Measurements from ENCODE around the gene MYL7.
A peak's percentile ranks its signal among the peaks of the same experiment; 100 is the strongest.

Gene MYL7

GRCh38 chr7:44108768-44109750 lies 32.1 kb downstream of the MYL7 start:
- Histone ChIP-seq H3K36me3 (replicated peaks; ENCODE audit: insufficient read depth, low read length) (no peaks in the 10 kb centered on the region), H2AFZ (ENCODE audit: low read length) (no peak overlapping the region), H3K79me2 (ENCODE audit: low read length) (no peaks in the 10 kb centered on the region), H4K20me1 (ENCODE audit: insufficient read depth, low read length) (no peaks in the 10 kb centered on the region), H3K9me2 (replicated peaks; ENCODE audit: insufficient read depth, low read length) (no peaks in the 10 kb centered on the region), H3K9ac (ENCODE audit: low read length) (no peak overlapping the region), H3K27ac (ENCODE audit: low read length) (no peak overlapping the region), H3K9me3 (replicated peaks; ENCODE audit: insufficient read depth, low read length) (no peaks in the 10 kb centered on the region), H3K4me3 (ENCODE audit: low read length) (no peak overlapping the region), H3K4me2 (ENCODE audit: low read depth, low read length) (no peak overlapping the region), H3F3A (ENCODE audit: insufficient read depth, low read length) (no peaks in the 10 kb centered on the region), H3K4me1 (ENCODE audit: low read length) (no peaks in the 10 kb centered on the region), H3K27me3 (replicated peaks; ENCODE audit: insufficient read depth, low read length) (peaks cover 14% of the 10 kb centered on the region)
- no peak for DNase-seq
- TF ChIP-seq EZH2phosphoT487 (IDR thresholded peaks at IDR 0.05; ENCODE audit: low read length) (no peak), CTCF (IDR thresholded peaks at IDR 0.05; ENCODE audit: low read length) (peak; percentile 6; the same call in 1 of the 2 replicates)

DNA sequence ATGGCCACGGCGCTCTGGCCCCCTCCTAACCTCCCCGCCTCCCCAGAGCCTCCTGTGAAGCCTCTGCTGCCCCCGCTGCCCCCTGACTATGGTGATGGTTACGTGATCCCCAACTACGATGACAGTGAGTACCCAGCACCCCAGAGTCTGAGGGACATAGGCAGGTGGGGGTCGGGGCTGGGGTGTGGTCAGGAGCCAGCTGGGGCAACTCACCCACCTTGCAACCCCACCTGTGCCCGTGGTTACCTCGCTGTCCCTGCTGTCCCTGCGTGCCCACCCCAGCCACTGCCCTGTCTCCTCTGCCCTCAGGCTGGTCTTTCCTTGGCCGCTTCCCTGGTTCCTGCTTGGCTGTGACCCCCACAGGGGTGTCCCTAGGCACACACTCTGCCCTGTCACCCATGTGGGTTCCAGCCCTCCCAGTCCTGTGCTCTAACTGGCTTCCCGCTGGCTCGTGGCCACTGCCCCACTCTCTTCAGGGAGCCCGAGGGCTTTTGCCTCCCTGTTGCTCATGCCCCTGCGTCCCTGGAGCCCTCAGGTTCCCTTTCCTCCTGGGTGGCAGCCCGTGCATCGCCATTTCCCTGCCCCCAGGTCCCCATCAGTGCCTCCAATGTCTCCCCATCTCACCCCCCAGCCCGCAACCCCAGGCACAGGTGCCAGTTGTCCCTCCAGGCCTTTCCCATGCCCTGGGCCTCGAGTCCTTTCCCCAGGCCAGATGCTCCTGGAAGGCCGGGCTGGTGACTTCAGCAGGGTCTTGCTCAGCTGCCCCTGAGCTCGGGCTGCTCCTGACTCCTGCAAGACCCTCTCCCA lies 33.0 kb downstream of the MYL7 start:
- no peak for DNase-seq
- no peaks in the 10 kb centered on the region for H3F3A ChIP-seq (ENCODE audit: insufficient read depth, low read length)
- no peak overlapping the region for H3K4me2 ChIP-seq (ENCODE audit: low read depth, low read length)
- H3K27ac ChIP-seq (ENCODE audit: low read length), result no peak overlapping the region
- H3K4me1 ChIP-seq (ENCODE audit: low read length), result no peaks in the 10 kb centered on the region
- H3K9me3 ChIP-seq (replicated peaks; ENCODE audit: insufficient read depth, low read length), result no peaks in the 10 kb centered on the region
- no peaks in the 10 kb centered on the region for H3K79me2 ChIP-seq (ENCODE audit: low read length)
- H3K27me3 ChIP-seq (replicated peaks; ENCODE audit: insufficient read depth, low read length), result peaks cover 14% of the 10 kb centered on the region
- H3K9ac ChIP-seq (ENCODE audit: low read length), result no peak overlapping the region
- no peaks in the 10 kb centered on the region for H3K36me3 ChIP-seq (replicated peaks; ENCODE audit: insufficient read depth, low read length)
- no peak overlapping the region for H3K4me3 ChIP-seq (ENCODE audit: low read length)
- H3K9me2 ChIP-seq (replicated peaks; ENCODE audit: insufficient read depth, low read length), result no peaks in the 10 kb centered on the region
- no peaks in the 10 kb centered on the region for H4K20me1 ChIP-seq (ENCODE audit: insufficient read depth, low read length)
- H2AFZ ChIP-seq (ENCODE audit: low read length), result no peak overlapping the region
- TF ChIP-seq EZH2 (optimal IDR thresholded peaks at IDR 0.05; ENCODE audit: low read depth, low read length) (no peak), CTCF (IDR thresholded peaks at IDR 0.05; ENCODE audit: low read length) (no peak), EZH2phosphoT487 (IDR thresholded peaks at IDR 0.05; ENCODE audit: low read length) (no peak)

DNA sequence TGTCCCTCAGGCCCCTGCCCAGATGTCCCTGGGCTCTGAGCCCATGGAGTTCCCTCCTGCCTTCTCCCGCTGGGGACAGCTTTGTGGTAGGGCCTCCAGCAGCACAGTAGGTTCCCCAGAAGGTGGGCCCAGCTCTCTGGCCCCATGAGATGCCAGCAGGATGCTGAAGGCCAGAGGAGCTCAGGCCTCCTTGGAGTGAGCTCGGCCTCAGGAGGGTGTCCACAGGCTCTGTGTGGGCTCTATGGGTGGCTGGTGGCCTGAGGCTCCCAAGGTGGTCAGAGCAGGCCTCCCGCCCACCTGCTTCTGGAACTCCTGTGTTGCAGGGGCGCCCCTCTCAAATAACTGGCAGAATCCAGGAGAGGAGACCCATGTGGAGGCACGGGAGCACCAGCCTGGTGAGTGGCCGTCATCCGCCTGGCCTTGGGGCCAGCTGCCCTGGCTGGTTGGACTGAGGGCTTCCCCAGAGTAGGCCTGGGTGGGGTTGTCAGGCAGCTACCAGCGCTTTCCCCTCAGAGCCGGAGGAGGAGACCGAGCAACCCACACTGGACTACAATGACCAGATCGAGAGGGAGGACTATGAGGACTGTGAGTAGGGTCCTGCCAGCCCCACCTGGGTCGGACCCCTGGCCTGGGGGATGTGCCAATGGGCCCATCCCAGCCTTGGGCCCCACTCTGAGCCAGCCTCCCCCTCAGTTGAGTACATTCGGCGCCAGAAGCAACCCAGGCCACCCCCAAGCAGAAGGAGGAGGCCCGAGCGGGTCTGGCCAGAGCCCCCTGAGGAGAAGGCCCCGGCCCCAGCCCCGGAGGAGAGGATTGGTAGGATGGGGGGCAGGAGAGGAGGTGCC lies 33.8 kb downstream of the MYL7 start:
- Histone ChIP-seq H4K20me1 (ENCODE audit: insufficient read depth, low read length) (no peaks in the 10 kb centered on the region), H3K36me3 (replicated peaks; ENCODE audit: insufficient read depth, low read length) (no peaks in the 10 kb centered on the region), H3K27ac (ENCODE audit: low read length) (no peak overlapping the region), H3K9me3 (replicated peaks; ENCODE audit: insufficient read depth, low read length) (no peaks in the 10 kb centered on the region), H3K9me2 (replicated peaks; ENCODE audit: insufficient read depth, low read length) (no peaks in the 10 kb centered on the region), H2AFZ (ENCODE audit: low read length) (no peak overlapping the region), H3K4me3 (ENCODE audit: low read length) (no peak overlapping the region), H3K9ac (ENCODE audit: low read length) (no peak overlapping the region), H3K27me3 (replicated peaks; ENCODE audit: insufficient read depth, low read length) (peaks cover 14% of the 10 kb centered on the region), H3K4me2 (ENCODE audit: low read depth, low read length) (no peak overlapping the region), H3K4me1 (ENCODE audit: low read length) (no peaks in the 10 kb centered on the region), H3K79me2 (ENCODE audit: low read length) (no peaks in the 10 kb centered on the region), H3F3A (ENCODE audit: insufficient read depth, low read length) (no peaks in the 10 kb centered on the region)
- DNase-seq, result no peak
- TF ChIP-seq EZH2 (optimal IDR thresholded peaks at IDR 0.05; ENCODE audit: low read depth, low read length) (no peak), EZH2phosphoT487 (IDR thresholded peaks at IDR 0.05; ENCODE audit: low read length) (no peak), CTCF (IDR thresholded peaks at IDR 0.05; ENCODE audit: low read length) (no peak)

Data from MM.1S (cell line).